ENCODE results near the gene NREP.

The NREP gene

GRCh38 chr5:111697881-111698757, 58.9 kb downstream of the NREP start:
- no peak for DNase-seq (ENCODE audit: low read depth in 2 of 2)

GRCh38 chr5:111697215-111697614, 59.8 kb downstream of the NREP start:
- DNase-seq (ENCODE audit: low read depth in 2 of 2), result no peak

GRCh38 chr5:111695991-111696390, 61.0 kb downstream of the NREP start:
- no peak for DNase-seq (ENCODE audit: low read depth in 2 of 2)

- DNase-seq (ENCODE audit: low read depth in 2 of 2), result no peak
These were observed 62.9 kb downstream of the NREP start for GRCh38 chr5:111694133-111694532.

- DNase-seq (ENCODE audit: low read depth in 2 of 2), result no peak
These were observed 65.1 kb downstream of the NREP start for GRCh38 chr5:111691914-111692313.

- DNase-seq (ENCODE audit: low read depth in 2 of 2), result no peak
These were observed 65.5 kb downstream of the NREP start for GRCh38 chr5:111691508-111691907.

- no peak for DNase-seq (ENCODE audit: low read depth in 2 of 2)
These were observed 67.5 kb downstream of the NREP start for GRCh38 chr5:111689357-111689935.

- no peak for DNase-seq (ENCODE audit: low read depth in 2 of 2)
These were observed 71.0 kb downstream of the NREP start for GRCh38 chr5:111685969-111686368.

GRCh38 chr5:111682641-111683040, 74.4 kb downstream of the NREP start:
- no peak for DNase-seq (ENCODE audit: low read depth in 2 of 2)

- DNase-seq (ENCODE audit: low read depth in 2 of 2), result no peak
These were observed 74.9 kb downstream of the NREP start for GRCh38 chr5:111682121-111682520.

- no peak for DNase-seq (ENCODE audit: low read depth in 2 of 2)
These were observed 75.4 kb downstream of the NREP start for GRCh38 chr5:111681414-111682120.

GRCh38 chr5:111680737-111681413, 76.1 kb downstream of the NREP start:
- DNase-seq (ENCODE audit: low read depth in 2 of 2), result no peak

GRCh38 chr5:111679611-111680010, 77.4 kb downstream of the NREP start:
- no peak for DNase-seq (ENCODE audit: low read depth in 2 of 2)

Data from activated CD4-positive, alpha-beta T cell treated with anti-CD3 and anti-CD28 coated beads for 24 hours (primary cell).